Epithelial cell of esophagus (primary cell): ENCODE data around the gene WDR76.
A peak's percentile ranks its signal among the peaks of the same experiment; 100 is the strongest.

ENCODE experiments used
- DNase-seq: peaks from one replicate; pipeline ENCODE4 v3.0.0; 2010; ENCODE audit warnings: low read depth
- H3K4me3 ChIP-seq: 2 replicates; pipeline ENCODE4 v1.5.1; 2011; ENCODE audit warnings: mild to moderate bottlenecking, low read length, control low read depth
- TF ChIP-seq, protein P1 (sequence below): IDR thresholded peaks from 2 replicates; pipeline ENCODE4 v1.5.1; 2011; ENCODE audit warnings: low read depth, mild to moderate bottlenecking, low read length, control low read depth, inconsistent platforms; ENCODE audit not compliant: insufficient read depth; ENCODE audit errors: missing control alignments

WDR76 gene

GRCh38 chr15:43903864-43904290 lies 77.1 kb downstream of the WDR76 start:
- TF ChIP-seq, protein P1, sequence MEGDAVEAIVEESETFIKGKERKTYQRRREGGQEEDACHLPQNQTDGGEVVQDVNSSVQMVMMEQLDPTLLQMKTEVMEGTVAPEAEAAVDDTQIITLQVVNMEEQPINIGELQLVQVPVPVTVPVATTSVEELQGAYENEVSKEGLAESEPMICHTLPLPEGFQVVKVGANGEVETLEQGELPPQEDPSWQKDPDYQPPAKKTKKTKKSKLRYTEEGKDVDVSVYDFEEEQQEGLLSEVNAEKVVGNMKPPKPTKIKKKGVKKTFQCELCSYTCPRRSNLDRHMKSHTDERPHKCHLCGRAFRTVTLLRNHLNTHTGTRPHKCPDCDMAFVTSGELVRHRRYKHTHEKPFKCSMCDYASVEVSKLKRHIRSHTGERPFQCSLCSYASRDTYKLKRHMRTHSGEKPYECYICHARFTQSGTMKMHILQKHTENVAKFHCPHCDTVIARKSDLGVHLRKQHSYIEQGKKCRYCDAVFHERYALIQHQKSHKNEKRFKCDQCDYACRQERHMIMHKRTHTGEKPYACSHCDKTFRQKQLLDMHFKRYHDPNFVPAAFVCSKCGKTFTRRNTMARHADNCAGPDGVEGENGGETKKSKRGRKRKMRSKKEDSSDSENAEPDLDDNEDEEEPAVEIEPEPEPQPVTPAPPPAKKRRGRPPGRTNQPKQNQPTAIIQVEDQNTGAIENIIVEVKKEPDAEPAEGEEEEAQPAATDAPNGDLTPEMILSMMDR = peak; percentile 82
- H3K4me3 ChIP-seq = no peak overlapping the region
- peak; percentile 61 for DNase-seq

- peak; percentile 79 for DNase-seq
- TF ChIP-seq, protein P1 = no peak
- H3K4me3 ChIP-seq = no peak overlapping the region
These were observed 79.0 kb downstream of the WDR76 start for GRCh38 chr15:43905755-43906154.

DNA sequence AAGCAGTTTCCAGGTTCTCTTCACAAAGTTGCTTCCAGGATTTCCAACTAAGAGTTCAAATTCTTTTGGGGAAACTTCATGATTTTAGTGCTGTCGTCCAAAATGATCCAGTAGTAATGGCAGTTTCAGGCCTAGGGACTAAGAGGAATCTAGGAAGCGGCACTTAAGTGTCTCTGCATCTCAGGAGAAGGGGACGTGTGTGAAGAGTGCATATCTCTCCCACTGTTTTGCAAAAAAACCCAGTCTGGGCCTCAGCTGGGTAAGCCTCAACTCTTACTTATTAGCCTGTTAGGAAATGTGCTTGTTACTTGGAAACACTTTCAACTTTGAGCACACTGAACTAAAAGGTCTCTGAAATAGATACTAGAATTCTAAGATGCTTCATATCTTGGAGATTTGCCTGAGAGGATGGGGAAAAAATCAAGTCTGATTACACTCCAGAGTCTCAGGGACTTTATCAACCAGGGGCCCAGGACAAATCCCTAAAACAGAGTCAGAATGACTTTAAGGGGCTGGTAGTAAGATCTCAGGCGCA lies 81.8 kb downstream of the WDR76 start:
- H3K4me3 ChIP-seq = no peak overlapping the region
- TF ChIP-seq, protein P1 = no peak
- no peak for DNase-seq

DNA sequence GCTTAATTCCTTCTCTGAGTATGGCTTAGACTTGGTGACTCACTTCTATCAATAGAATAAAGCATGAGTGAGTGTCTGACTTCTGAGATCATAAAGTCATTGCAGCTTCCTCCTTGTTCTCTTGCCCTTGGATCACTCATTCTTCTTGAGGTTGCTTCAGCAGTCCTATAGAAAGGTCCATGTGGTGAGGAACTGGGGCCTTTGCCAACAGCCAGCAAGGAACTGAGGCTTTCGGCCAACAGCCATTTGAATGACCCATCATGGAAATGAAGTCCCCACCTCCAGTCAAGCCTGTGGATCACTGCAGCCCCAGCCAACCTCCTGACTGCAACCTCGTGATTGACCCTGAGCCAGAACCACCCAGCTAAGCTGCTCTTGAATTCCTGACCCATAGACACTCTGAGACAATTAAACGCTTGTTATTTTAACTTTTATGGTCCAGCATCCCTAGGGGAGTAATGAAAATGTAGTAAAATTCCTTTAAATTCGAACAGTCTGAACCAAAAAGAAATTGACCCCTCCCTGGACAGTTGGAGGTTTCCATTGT lies 84.5 kb downstream of the WDR76 start:
- no peak overlapping the region for H3K4me3 ChIP-seq
- peak; percentile 73 for DNase-seq
- TF ChIP-seq, protein P1 = no peak

GRCh38 chr15:43912208-43912607 lies 85.4 kb downstream of the WDR76 start:
- TF ChIP-seq, protein P1 = no peak
- H3K4me3 ChIP-seq = no peak overlapping the region
- DNase-seq = no peak

DNA sequence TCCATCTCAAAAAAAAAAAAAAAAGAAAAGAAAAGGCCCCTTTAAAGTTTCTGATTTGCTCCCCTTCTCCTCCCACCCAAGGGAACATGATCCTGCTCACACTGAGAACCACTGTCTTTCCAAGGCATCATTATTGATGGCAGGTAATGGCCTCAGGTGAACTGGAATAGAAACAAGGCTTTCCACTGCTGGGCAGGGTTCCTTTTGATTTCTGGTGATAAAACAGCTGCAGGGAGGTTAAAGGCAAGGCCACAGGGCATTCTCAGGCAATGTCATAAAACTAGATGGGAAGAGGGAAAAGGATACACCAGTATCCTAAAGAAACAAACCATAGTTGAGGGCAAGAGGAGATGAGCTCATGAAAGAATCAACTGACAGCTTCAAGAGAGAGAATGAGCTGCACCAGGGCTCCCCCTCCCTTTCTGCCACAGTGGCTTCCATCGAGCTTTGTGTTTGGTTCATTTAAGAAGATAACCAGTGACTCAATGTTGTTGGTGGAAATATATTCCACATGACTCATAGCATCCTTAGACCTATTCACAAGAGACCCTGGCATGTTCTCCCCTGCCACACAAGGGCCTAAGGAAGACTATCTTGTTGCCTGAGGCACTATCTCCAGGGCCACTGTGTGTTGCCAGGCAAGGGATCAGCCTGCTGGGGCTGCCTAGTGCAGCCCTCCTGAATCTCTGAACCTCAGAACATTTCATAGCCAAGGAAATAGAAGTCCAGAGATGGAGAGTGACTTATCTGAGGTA lies 86.4 kb downstream of the WDR76 start:
- peak; percentile 93 for DNase-seq
- TF ChIP-seq, protein P1 = no peak
- H3K4me3 ChIP-seq = no peak overlapping the region
